Skeletal muscle satellite cell (primary cell): ENCODE results near the gene PIGB. TPM values are rescaled to one million over a fixed set of nuclear protein-coding genes. Genes with fewer than 3 reads are reported as not detected.
"Not testable (repeated sequence)": the region's sequence is repeated elsewhere in the genome, so short reads cannot be mapped to it uniquely, and the experiment has no call there.

Experiments
- H3K27me3 ChIP-seq: 2 replicates; pipeline ENCODE4 v1.7.0; 2013; ENCODE audit warnings: low read length; ENCODE audit not compliant: control insufficient read depth, insufficient read depth
- H3K36me3 ChIP-seq: 2 replicates; pipeline ENCODE4 v1.7.0; 2013; ENCODE audit warnings: mild to moderate bottlenecking, control low read depth, low read length; ENCODE audit not compliant: insufficient read depth
- H3K4me1 ChIP-seq: 2 replicates; pipeline ENCODE4 v1.7.0; 2013; ENCODE audit warnings: low read length; ENCODE audit not compliant: control insufficient read depth, insufficient read depth
- H3K4me2 ChIP-seq: 2 replicates; pipeline ENCODE4 v1.7.0; 2013; ENCODE audit warnings: mild to moderate bottlenecking, low read length
- H3K4me3 ChIP-seq: 2 replicates; pipeline ENCODE4 v1.7.0; 2013; ENCODE audit warnings: low read length
- H3K9ac ChIP-seq: 2 replicates; pipeline ENCODE4 v1.7.0; 2013; ENCODE audit warnings: mild to moderate bottlenecking, low read depth, low read length, moderate library complexity
- H3K9me3 ChIP-seq: replicated peaks from 2 replicates; pipeline ENCODE4 v1.7.0; 2013; ENCODE audit warnings: mild to moderate bottlenecking, control low read depth, low read length
- total RNA-seq: library from RNA; depleted of rRNA; stranded (reverse); fragments of >200 nt; gene quantifications from 2 replicates; pipeline ENCODE4 v1.2.3, GENCODE V29; 2012; rRNA removed

PIGB gene
- total RNA-seq = 16.2 and 17.0 TPM in 2 replicates

DNA sequence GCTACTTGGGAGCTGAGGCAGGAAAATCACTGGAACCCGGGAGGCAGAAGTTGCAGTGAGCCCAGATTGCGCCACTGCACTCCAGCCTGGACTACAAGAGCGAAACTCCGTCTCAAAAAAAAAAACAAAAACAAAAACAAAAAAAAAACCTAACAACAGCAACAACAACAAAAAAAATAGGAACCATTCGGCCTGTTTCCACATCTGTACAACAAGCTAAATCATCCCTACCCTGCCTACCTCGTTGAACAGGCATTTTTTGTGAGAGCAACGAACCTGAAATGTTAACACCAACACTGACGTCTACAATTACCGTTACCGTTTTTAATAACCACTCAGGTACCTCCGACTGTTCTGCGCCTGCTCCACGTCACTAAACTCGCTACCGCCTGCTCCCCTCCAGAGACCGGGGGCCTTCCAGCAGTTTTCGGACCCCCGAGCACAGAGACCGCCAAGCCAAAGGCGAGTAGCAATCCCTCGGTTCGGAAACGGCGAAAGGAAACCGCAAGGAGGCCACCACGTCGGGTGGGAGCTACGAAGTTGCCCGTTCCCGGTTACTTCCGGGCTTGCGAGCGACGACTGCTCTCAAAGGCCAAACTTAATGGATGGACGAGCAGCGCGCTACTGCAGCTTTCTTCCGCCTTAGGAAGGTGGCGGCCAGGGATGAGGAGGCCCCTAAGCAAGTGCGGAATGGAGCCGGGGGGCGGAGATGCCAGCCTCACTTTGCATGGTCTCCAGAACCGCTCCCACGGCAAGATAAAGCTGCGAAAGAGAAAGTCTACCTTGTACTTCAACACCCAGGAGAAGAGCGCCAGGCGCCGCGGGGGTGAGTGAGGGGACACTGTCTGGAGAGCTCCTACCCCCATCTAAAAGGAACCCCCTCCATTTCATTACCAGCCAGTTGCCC, at the start of gene PIGB, which contains the start of gene PIGBOS1:
Gene PIGB (plus strand): TSS at position 635 of the 907 bp plus-strand sequence. CDS start 29 bp downstream, at position 664.
Gene PIGBOS1 (minus strand): TSS at position 536 of the 907 bp plus-strand sequence. CDS start 1,331 bp downstream, outside the sequence.
- H3K4me1 ChIP-seq = peaks cover 14% of the 10 kb centered on the region
- H3K36me3 ChIP-seq = no peaks in the 10 kb centered on the region
- peak within 1 kb of the TSS; percentile 90 for H3K4me2 ChIP-seq
- H3K9ac ChIP-seq = peak within 1 kb of the TSS; percentile 94
- peak within 1 kb of the TSS; percentile 80 for H3K4me3 ChIP-seq
- H3K27me3 ChIP-seq = no peaks in the 10 kb centered on the region
- H3K9me3 ChIP-seq = no peaks in the 10 kb centered on the region

- Histone ChIP-seq H3K4me2 (no peak overlapping the region), H3K4me3 (no peak overlapping the region), H3K36me3 (no peaks in the 10 kb centered on the region), H3K27me3 (no peaks in the 10 kb centered on the region), H3K9ac (no peak overlapping the region), H3K9me3 (no peaks in the 10 kb centered on the region), H3K4me1 (no peaks in the 10 kb centered on the region)
Observed at GRCh38 chr15:55270291-55270690, 48.7 kb upstream of the PIGB start.

GRCh38 chr15:55276324-55276723, 42.7 kb upstream of the PIGB start:
- H3K27me3 ChIP-seq = no peaks in the 10 kb centered on the region
- no peak overlapping the region for H3K4me2 ChIP-seq
- H3K9ac ChIP-seq = no peak overlapping the region
- H3K36me3 ChIP-seq = no peaks in the 10 kb centered on the region
- no peaks in the 10 kb centered on the region for H3K9me3 ChIP-seq
- no peak overlapping the region for H3K4me3 ChIP-seq
- H3K4me1 ChIP-seq = peaks cover 6% of the 10 kb centered on the region

DNA sequence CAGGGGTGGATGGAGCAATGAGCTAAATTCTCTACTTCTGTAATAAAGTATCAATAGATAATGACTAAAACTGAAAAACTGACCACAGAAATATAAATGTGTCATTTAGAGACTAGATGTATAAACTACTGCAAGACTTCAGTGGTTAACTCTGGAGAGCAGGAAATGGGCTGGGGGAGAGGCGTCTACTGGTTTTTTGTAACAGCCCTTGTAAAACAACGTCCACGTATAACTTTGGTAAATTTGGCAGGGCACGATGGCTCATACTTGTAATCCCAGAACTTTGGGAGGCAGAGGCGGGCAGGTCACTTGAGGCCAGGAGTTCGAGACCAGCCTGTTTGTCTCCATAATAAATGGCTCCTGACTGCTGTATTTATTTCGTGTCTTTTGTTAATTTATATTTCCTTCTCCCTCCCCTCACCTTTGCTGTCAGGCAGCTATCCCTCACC, 41.9 kb upstream of the PIGB start:
- Histone ChIP-seq H3K9ac (no peak overlapping the region), H3K27me3 (no peaks in the 10 kb centered on the region), H3K4me2 (no peak overlapping the region), H3K36me3 (no peaks in the 10 kb centered on the region), H3K4me3 (no peak overlapping the region), H3K4me1 (peaks cover 9% of the 10 kb centered on the region), H3K9me3 (no peaks in the 10 kb centered on the region)

GRCh38 chr15:55277715-55278114, 41.3 kb upstream of the PIGB start:
- Histone ChIP-seq H3K9ac (no peak overlapping the region), H3K36me3 (no peaks in the 10 kb centered on the region), H3K4me3 (no peak overlapping the region), H3K4me2 (no peak overlapping the region), H3K4me1 (peaks cover 15% of the 10 kb centered on the region), H3K27me3 (no peaks in the 10 kb centered on the region), H3K9me3 (no peaks in the 10 kb centered on the region)

- H3K4me1 ChIP-seq = peaks cover 15% of the 10 kb centered on the region
- no peaks in the 10 kb centered on the region for H3K9me3 ChIP-seq
- no peaks in the 10 kb centered on the region for H3K36me3 ChIP-seq
- no peaks in the 10 kb centered on the region for H3K27me3 ChIP-seq
- H3K9ac ChIP-seq = no peak overlapping the region
- no peak overlapping the region for H3K4me3 ChIP-seq
- no peak overlapping the region for H3K4me2 ChIP-seq
Observed at GRCh38 chr15:55279100-55279745, 39.8 kb upstream of the PIGB start.

DNA sequence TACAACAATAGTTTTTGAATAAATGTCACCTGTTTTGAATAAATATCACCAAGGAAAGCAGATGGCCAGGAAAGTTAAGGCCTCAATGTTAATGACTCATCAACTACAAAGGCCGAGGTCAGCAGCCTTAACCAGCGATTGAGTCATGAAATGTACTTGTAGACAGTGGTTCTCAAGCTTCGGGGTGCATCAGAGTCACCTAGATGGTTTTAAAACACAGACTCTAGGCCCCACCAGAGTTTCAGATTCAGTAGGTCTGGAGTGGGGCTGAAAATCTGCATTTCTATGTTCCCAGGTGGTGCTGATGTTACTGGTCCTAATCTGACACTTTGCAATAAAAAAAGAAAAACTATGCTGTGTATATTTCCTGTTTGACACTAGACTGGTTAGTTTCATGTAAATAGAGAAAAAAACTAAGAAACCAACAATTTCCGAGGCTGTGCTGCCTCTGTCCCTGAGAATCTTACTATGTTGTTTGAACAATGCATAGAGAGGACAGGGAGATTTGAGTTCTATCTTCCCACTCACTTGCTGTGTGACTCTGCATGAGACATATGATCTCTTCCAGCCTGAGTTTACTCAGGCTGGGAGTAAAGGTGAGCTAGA, 39.2 kb upstream of the PIGB start:
- Histone ChIP-seq H3K4me2 (no peak overlapping the region), H3K4me3 (no peak overlapping the region), H3K9me3 (no peaks in the 10 kb centered on the region), H3K27me3 (no peaks in the 10 kb centered on the region), H3K36me3 (no peaks in the 10 kb centered on the region), H3K9ac (no peak overlapping the region), H3K4me1 (peaks cover 15% of the 10 kb centered on the region)

- not testable (repeated sequence) for H3K4me2 ChIP-seq
- peaks cover 15% of the 10 kb centered on the region for H3K4me1 ChIP-seq
Observed at GRCh38 chr15:55280589-55280988, 38.4 kb upstream of the PIGB start.

DNA sequence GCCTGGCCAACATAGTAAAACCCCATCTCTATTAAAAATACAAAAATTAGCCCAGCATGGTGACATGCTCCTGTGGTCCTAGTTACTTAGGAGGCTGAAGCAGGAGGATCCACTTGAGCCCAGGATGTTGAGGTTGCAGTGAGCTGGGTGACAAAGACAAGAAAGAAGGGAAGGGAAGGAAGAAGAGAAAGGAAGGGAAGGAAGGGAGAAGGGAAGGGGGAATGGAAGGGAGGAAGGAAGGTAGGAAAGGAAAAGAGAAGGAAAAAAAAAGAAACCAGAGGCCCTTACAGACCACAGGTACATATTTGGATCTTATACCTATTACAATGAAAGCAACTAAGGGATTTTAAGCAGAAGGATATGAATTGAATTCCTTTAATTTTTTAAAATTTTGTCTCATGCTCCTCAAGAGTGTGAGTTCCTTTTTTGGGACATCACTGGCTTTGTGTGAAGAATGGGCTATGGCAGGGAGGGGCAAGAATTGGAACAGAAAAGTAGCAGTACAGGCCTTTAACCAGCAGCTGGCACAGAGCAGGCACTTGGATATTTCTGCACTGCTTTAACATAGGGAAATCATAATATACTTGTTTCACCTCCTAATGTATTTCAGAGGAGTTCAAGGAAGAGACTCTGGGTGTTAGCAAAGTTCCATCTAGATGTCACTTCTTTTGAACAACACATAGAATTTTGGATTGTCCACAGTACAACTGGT, 37.3 kb upstream of the PIGB start:
- Histone ChIP-seq H3K9me3 (no peaks in the 10 kb centered on the region), H3K27me3 (no peaks in the 10 kb centered on the region), H3K4me2 (no peak overlapping the region), H3K4me1 (peaks cover 15% of the 10 kb centered on the region), H3K36me3 (no peaks in the 10 kb centered on the region), H3K9ac (no peak overlapping the region), H3K4me3 (no peak overlapping the region)

More at GRCh38 chr15:55280589-55280988, 38.4 kb upstream of the PIGB start:
- not testable (repeated sequence) for H3K36me3 ChIP-seq, H3K27me3 ChIP-seq, H3K9ac ChIP-seq, H3K4me3 ChIP-seq, H3K9me3 ChIP-seq

DNA sequence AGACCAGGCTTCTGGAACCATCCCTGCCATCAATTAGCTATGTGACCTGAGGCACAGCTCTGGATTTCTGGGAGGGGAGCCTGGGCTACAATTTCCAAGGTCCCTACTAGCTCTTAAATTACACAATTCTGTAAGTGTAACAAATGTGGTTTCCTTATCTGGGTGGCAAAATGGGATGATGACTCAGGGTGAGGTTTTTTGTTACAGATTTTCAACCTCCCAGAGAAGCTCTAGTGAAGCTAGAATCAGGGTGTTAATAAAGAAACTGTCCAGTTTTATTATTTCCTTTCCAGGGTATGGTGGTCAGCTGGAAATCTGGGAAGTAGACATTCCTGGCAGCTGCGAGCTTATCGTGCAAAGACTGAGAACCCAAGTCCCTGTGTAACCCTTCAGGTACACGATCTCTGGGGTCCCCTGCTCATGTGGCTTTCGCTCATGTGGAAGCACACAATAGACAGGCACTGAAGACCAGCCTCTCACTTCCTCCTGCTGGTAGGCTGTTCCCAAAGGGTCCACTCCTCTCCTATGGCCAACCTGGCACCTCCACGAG, 36.7 kb upstream of the PIGB start:
- no peaks in the 10 kb centered on the region for H3K36me3 ChIP-seq
- H3K4me1 ChIP-seq = peaks cover 15% of the 10 kb centered on the region
- no peaks in the 10 kb centered on the region for H3K27me3 ChIP-seq
- no peaks in the 10 kb centered on the region for H3K9me3 ChIP-seq
- H3K9ac ChIP-seq = no peak overlapping the region
- no peak overlapping the region for H3K4me2 ChIP-seq
- no peak overlapping the region for H3K4me3 ChIP-seq
